ENCODE data around the gene NUTM1.

Gene NUTM1

DNA sequence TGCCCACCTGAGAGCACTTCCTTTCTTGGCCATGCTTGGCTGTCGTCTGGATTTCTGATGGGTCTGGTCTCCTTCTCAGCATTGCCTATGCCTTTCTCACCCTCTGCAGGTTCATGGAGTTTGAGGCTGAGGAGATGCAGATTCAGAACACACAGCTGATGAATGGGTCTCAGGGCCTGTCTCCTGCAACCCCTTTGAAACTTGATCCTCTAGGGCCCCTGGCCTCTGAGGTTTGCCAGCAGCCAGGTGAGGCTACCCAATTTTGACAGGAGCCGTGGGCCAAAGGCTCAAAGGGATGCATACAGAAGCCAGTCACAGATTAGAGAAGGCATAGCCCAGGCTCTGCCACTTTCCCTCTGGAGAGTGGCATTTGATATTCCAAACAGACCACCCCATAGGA, 10.5 kb downstream of the NUTM1 start:
- DNase-seq (ENCODE audit: low spot score) (no peak), ATAC-seq (ENCODE audit: low read depth) (no peak; the same call in 2 of the 3 replicates)
- no peaks in the 10 kb centered on the region for H3K27me3 ChIP-seq (ENCODE audit: insufficient read depth, poor library complexity, severe bottlenecking)
- peaks cover 23% of the 10 kb centered on the region for H3K36me3 ChIP-seq (ENCODE audit: low read depth)
- H3K4me1 ChIP-seq (ENCODE audit: insufficient read depth, poor library complexity, severe bottlenecking): no peaks in the 10 kb centered on the region
- H3K4me3 ChIP-seq (ENCODE audit: severe bottlenecking): no peak overlapping the region
- TF ChIP-seq, protein P1, sequence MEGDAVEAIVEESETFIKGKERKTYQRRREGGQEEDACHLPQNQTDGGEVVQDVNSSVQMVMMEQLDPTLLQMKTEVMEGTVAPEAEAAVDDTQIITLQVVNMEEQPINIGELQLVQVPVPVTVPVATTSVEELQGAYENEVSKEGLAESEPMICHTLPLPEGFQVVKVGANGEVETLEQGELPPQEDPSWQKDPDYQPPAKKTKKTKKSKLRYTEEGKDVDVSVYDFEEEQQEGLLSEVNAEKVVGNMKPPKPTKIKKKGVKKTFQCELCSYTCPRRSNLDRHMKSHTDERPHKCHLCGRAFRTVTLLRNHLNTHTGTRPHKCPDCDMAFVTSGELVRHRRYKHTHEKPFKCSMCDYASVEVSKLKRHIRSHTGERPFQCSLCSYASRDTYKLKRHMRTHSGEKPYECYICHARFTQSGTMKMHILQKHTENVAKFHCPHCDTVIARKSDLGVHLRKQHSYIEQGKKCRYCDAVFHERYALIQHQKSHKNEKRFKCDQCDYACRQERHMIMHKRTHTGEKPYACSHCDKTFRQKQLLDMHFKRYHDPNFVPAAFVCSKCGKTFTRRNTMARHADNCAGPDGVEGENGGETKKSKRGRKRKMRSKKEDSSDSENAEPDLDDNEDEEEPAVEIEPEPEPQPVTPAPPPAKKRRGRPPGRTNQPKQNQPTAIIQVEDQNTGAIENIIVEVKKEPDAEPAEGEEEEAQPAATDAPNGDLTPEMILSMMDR (IDR thresholded peaks at IDR 0.05; ENCODE audit: poor library complexity, severe bottlenecking): no peak
- no peak overlapping the region for H3K27ac ChIP-seq (ENCODE audit: poor library complexity, severe bottlenecking)
- H3K9me3 ChIP-seq (ENCODE audit: severe bottlenecking): no peaks in the 10 kb centered on the region

DNA sequence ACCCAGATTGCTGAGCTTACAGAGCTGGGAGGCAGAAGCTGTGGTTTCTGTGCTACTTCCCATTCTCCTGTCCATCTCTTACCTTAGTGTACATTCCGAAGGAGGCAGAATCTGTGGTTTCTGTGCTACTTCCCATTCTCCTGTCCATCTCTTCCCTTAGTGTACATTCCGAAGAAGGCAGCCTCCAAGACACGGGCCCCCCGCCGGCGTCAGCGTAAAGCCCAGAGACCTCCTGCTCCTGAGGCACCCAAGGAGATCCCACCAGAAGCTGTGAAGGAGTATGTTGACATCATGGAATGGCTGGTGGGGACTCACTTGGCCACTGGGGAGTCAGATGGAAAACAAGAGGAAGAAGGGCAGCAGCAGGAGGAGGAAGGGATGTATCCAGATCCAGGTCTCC, 11.2 kb downstream of the NUTM1 start:
- peak; percentile 58 for DNase-seq (ENCODE audit: low spot score)

DNA sequence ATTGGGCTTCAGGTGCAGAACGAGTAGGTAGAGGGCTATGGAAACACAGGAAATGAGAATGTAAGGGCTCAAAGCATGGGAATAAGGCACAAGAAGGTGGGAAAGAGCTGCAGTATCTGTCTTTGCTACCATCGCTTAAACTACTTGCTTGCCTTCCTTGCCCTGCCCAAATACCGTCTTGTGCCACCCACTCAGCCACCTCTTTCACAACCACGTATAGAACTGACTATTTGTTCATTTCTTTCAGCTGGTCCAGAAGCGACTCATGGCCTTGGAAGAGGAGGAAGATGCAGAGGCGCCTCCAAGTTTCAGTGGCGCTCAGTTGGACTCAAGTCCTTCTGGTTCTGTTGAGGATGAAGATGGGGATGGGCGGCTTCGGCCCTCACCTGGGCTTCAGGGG, 12.1 kb downstream of the NUTM1 start:
- no peak overlapping the region for H3K27ac ChIP-seq (ENCODE audit: poor library complexity, severe bottlenecking)
- ATAC-seq (ENCODE audit: low read depth) (0 out of 3 replicates have a peak, but pooled peaks have one; percentile 30), DNase-seq (ENCODE audit: low spot score) (no peak)
- H3K9me3 ChIP-seq (ENCODE audit: severe bottlenecking): no peaks in the 10 kb centered on the region
- H3K36me3 ChIP-seq (ENCODE audit: low read depth): peaks cover 39% of the 10 kb centered on the region
- H3K4me3 ChIP-seq (ENCODE audit: severe bottlenecking): no peak overlapping the region
- TF ChIP-seq, protein P1 (IDR thresholded peaks at IDR 0.05; ENCODE audit: poor library complexity, severe bottlenecking): no peak
- no peaks in the 10 kb centered on the region for H3K4me1 ChIP-seq (ENCODE audit: insufficient read depth, poor library complexity, severe bottlenecking)
- no peaks in the 10 kb centered on the region for H3K27me3 ChIP-seq (ENCODE audit: insufficient read depth, poor library complexity, severe bottlenecking)

More for the DNA sequence above, 11.2 kb downstream of the NUTM1 start:
- Histone ChIP-seq H3K4me3 (ENCODE audit: severe bottlenecking) (no peak overlapping the region), H3K4me1 (ENCODE audit: insufficient read depth, poor library complexity, severe bottlenecking) (no peaks in the 10 kb centered on the region), H3K27me3 (ENCODE audit: insufficient read depth, poor library complexity, severe bottlenecking) (no peaks in the 10 kb centered on the region), H3K36me3 (ENCODE audit: low read depth) (peaks cover 30% of the 10 kb centered on the region), H3K9me3 (ENCODE audit: severe bottlenecking) (no peaks in the 10 kb centered on the region), H3K27ac (ENCODE audit: poor library complexity, severe bottlenecking) (no peak overlapping the region)
- no peak for ATAC-seq (ENCODE audit: low read depth)
- TF ChIP-seq, protein P1 (IDR thresholded peaks at IDR 0.05; ENCODE audit: poor library complexity, severe bottlenecking): no peak

DNA sequence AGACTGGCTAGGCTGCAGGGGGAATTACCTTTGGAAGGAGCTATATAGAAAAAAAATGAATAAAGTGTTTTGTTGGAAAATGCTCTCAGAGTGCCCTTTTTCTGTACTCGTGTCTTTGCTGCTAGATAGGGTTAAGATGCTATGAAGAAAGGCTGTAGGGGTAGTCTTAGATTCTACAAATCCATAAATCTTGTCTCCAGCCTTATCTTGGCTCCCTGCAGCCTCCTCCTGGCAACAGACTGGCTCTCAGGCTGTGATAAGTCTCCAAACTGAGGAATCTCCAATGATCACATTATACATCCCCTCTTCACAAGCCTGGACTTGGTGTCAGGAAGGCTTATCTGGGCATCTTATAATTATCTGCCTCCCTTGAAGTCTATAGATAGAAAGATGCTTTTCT, 14.5 kb downstream of the NUTM1 start:
- no peak for ATAC-seq (ENCODE audit: low read depth)
- Histone ChIP-seq H3K27me3 (ENCODE audit: insufficient read depth, poor library complexity, severe bottlenecking) (no peaks in the 10 kb centered on the region), H3K27ac (ENCODE audit: poor library complexity, severe bottlenecking) (no peak overlapping the region), H3K36me3 (ENCODE audit: low read depth) (peaks cover 64% of the 10 kb centered on the region), H3K4me3 (ENCODE audit: severe bottlenecking) (no peak overlapping the region), H3K4me1 (ENCODE audit: insufficient read depth, poor library complexity, severe bottlenecking) (no peaks in the 10 kb centered on the region), H3K9me3 (ENCODE audit: severe bottlenecking) (no peaks in the 10 kb centered on the region)
- DNase-seq (ENCODE audit: low spot score): no peak
- TF ChIP-seq, protein P1 (IDR thresholded peaks at IDR 0.05; ENCODE audit: poor library complexity, severe bottlenecking): no peak

DNA sequence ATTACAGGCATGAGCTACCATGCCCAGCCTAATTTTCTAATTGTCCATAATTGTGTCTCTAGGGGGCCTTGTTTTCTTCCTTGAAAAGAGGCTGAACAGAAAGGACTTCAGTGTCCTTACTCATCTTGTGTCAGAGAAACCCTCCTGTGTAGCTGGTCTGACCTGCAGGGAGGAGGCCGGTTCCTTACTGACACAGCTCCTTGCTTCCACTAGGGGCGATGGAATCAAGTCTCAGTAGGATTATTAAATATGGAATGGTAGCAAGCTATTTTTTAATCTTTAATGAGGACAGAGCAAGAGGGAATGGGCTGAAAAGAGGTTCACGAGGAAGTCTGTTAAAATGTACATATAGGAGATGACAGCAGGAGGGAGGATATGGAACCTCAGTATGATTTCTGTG, 15.3 kb downstream of the NUTM1 start:
- H3K4me1 ChIP-seq (ENCODE audit: insufficient read depth, poor library complexity, severe bottlenecking): no peaks in the 10 kb centered on the region
- no peaks in the 10 kb centered on the region for H3K9me3 ChIP-seq (ENCODE audit: severe bottlenecking)
- no peaks in the 10 kb centered on the region for H3K27me3 ChIP-seq (ENCODE audit: insufficient read depth, poor library complexity, severe bottlenecking)
- peaks cover 71% of the 10 kb centered on the region for H3K36me3 ChIP-seq (ENCODE audit: low read depth)
- DNase-seq (ENCODE audit: low spot score): no peak
- TF ChIP-seq, protein P1 (IDR thresholded peaks at IDR 0.05; ENCODE audit: poor library complexity, severe bottlenecking): peak; percentile 55
- peak; percentile 51 for ATAC-seq (ENCODE audit: low read depth)
- H3K4me3 ChIP-seq (ENCODE audit: severe bottlenecking): no peak overlapping the region
- H3K27ac ChIP-seq (ENCODE audit: poor library complexity, severe bottlenecking): no peak overlapping the region
